ENCODE data around the gene GALNT2. TPM values are rescaled to one million over a fixed set of nuclear protein-coding genes. Genes with fewer than 3 reads are reported as not detected.

Gene GALNT2
- total RNA-seq, 1 donor from 2014 or later, result 28.3 TPM

DNA sequence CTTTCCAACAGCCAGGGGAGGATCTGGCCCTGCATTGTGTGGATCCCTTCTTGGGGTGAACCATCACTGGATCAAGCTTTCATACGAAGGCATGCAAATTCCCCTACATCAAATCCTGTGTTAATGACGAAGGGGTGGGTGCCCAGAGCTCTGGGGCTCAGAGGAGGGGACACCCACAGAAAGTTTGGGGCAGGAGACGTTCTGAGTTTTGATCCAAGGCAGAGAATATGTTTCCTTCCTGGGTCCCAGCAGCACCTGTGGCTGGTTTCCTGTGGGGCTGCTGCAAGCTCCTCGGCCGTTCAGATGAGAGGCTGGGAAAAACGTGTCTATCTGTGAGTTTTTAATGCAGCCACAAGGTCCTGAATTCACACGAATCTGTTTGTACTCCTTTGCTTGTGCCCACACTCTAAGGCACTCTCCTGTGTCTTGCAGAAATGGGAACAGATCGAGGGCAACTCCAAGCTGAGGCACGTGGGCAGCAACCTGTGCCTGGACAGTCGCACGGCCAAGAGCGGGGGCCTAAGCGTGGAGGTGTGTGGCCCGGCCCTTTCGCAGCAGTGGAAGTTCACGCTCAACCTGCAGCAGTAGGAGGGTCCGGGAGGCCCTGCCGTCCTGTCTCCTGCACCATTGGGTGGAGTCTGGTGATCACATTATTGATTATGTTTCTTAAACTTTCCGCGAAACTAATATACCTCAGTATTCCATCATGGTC lies 212.0 kb downstream of the GALNT2 start:
- Histone ChIP-seq H3K27ac (replicated peaks) (no peak overlapping the region), H3K9me3 (replicated peaks) (no peaks in the 10 kb centered on the region), H3K4me1 (peaks cover 17% of the 10 kb centered on the region), H3K4me3 (no peak overlapping the region), H3K27me3 (ENCODE audit: low read depth) (no peaks in the 10 kb centered on the region), H3K36me3 (peaks cover 69% of the 10 kb centered on the region)
- DNase-seq, result no peak
- intact Hi-C loops (cut with micrococcal nuclease), result no loop called here
- TF ChIP-seq, protein P1, sequence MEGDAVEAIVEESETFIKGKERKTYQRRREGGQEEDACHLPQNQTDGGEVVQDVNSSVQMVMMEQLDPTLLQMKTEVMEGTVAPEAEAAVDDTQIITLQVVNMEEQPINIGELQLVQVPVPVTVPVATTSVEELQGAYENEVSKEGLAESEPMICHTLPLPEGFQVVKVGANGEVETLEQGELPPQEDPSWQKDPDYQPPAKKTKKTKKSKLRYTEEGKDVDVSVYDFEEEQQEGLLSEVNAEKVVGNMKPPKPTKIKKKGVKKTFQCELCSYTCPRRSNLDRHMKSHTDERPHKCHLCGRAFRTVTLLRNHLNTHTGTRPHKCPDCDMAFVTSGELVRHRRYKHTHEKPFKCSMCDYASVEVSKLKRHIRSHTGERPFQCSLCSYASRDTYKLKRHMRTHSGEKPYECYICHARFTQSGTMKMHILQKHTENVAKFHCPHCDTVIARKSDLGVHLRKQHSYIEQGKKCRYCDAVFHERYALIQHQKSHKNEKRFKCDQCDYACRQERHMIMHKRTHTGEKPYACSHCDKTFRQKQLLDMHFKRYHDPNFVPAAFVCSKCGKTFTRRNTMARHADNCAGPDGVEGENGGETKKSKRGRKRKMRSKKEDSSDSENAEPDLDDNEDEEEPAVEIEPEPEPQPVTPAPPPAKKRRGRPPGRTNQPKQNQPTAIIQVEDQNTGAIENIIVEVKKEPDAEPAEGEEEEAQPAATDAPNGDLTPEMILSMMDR (IDR thresholded peaks at IDR 0.05; ENCODE audit: borderline replicate concordance), result no peak

DNA sequence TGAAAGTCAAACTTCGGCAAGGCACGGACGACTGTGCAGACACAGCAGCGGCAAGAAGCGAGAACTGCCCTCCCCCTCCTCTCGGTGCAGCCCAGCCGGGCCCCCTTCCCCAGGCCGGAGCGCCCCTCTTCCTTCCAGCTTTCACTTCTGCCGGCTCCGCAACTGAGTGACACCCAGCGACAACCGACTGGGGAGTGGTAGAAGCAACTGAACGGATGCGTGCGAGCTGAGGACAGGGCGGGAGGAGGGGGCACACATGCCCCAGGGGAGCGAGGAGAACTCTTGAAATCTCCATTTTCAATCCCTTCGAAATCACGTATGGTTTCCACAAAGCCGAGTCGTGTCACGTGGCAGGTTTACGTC lies 212.5 kb downstream of the GALNT2 start:
- Histone ChIP-seq H3K27ac (replicated peaks) (no peak overlapping the region), H3K4me1 (peaks cover 17% of the 10 kb centered on the region), H3K27me3 (ENCODE audit: low read depth) (no peaks in the 10 kb centered on the region), H3K36me3 (peaks cover 64% of the 10 kb centered on the region), H3K4me3 (no peak overlapping the region), H3K9me3 (replicated peaks) (no peaks in the 10 kb centered on the region)
- no peak for DNase-seq
- intact Hi-C loops (cut with micrococcal nuclease), result no loop called here
- TF ChIP-seq, protein P1 (IDR thresholded peaks at IDR 0.05; ENCODE audit: borderline replicate concordance), result no peak

DNA sequence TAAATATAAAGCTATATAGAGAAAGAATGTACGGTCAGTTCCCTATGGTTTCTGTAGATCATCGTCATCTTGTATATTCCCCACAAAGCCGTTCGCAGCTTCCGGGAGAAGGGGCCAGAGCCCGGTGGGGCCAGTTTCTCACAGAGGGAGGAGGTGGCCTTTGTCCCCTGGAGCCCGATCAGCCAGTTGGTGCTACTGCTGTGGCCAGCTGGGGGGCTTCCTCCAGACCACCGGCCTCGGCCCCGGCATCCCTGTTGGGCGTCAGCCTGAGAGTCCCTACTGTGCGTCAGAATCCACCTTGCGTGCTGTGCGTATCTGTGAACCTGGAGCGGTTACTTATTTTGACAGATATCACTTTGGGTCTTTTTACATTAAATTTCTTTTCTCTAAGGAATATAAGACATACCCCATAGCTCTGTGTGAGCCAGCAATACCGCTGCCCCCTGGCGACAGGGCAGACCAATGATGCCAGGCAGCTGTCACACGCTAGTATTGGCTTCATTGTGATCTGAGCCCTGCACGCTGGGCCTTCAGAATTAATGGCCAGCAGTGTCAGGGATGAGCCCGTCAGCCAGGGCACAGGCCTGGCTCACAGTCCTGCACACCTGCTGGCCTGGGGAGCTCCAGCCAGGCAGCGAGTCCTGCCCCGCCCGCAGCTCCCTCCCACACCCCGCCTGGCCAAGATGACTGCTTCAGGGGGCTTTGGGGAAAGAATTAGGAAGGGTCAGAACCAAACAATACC lies 213.2 kb downstream of the GALNT2 start:
- no peaks in the 10 kb centered on the region for H3K9me3 ChIP-seq (replicated peaks)
- TF ChIP-seq, protein P1 (IDR thresholded peaks at IDR 0.05; ENCODE audit: borderline replicate concordance), result no peak
- no peaks in the 10 kb centered on the region for H3K27me3 ChIP-seq (ENCODE audit: low read depth)
- H3K27ac ChIP-seq (replicated peaks), result no peak overlapping the region
- intact Hi-C loops (cut with micrococcal nuclease), result no loop called here
- no peak overlapping the region for H3K4me3 ChIP-seq
- H3K36me3 ChIP-seq, result peaks cover 58% of the 10 kb centered on the region
- H3K4me1 ChIP-seq, result peaks cover 17% of the 10 kb centered on the region
- DNase-seq, result no peak

DNA sequence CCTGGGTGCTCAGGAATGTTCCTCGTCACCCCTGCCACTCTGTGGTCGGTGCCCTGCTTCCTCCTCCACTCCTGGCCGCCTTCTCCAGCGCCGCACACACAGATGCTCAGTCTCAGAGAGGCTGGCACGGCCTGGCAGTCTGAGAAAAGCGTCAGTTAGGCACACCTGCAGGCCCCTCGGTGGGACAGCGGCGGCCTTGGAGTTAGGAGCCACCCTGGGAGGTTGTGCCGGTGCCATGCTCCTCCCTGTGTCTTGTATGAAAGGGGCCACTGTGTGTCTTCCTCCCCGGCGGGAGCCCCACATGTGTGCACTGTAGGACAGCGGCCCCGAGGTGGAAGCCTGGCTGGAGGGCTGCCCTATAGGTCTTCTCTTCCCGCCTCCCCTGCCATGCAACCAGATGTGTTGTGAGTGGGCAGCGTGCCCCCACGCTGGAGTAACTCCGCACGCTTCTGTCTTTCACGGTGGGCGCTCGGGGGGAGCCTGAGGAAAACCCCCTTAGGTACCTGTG lies 213.9 kb downstream of the GALNT2 start:
- Histone ChIP-seq H3K4me3 (no peak overlapping the region), H3K27ac (replicated peaks) (no peak overlapping the region), H3K36me3 (peaks cover 50% of the 10 kb centered on the region), H3K9me3 (replicated peaks) (no peaks in the 10 kb centered on the region), H3K27me3 (ENCODE audit: low read depth) (no peaks in the 10 kb centered on the region), H3K4me1 (peaks cover 17% of the 10 kb centered on the region)
- DNase-seq, result no peak
- intact Hi-C loops (cut with micrococcal nuclease), result no loop called here
- TF ChIP-seq, protein P1 (IDR thresholded peaks at IDR 0.05; ENCODE audit: borderline replicate concordance), result no peak

DNA sequence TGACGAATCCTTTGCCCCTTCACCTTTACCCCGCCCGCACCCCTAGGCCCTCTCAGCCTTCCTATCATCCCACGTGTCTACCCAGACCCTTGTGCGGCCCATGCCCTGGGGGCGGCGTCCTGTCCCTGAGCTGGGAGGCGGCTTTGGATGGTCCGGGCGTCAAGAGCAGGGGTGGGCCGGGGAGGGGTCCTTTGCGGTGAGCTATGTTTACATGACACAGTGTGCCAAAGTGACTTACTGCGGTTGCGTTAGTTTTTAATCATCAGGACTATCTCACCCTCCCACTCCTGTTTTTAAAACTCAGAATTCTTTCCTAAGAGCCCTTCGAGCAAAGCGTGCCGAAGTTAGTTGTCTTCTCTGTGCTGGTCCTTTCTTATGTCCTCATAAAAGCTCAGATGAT lies 214.5 kb downstream of the GALNT2 start:
- Histone ChIP-seq H3K4me1 (peaks cover 17% of the 10 kb centered on the region), H3K9me3 (replicated peaks) (no peaks in the 10 kb centered on the region), H3K4me3 (no peak overlapping the region), H3K27ac (replicated peaks) (no peak overlapping the region), H3K27me3 (ENCODE audit: low read depth) (no peaks in the 10 kb centered on the region), H3K36me3 (peaks cover 44% of the 10 kb centered on the region)
- TF ChIP-seq, protein P1 (IDR thresholded peaks at IDR 0.05; ENCODE audit: borderline replicate concordance), result no peak
- no peak for DNase-seq
- intact Hi-C loops (cut with micrococcal nuclease), result no loop called here

Data from left ventricle myocardium inferior (tissue), 1 donor.